ENCODE data around the gene ITPRIPL1. TPM values are rescaled to one million over a fixed set of nuclear protein-coding genes. Genes with fewer than 3 reads are reported as not detected.

ITPRIPL1 gene
- total RNA-seq, 1 donor from 2014 or later, result 14.5 TPM

DNA sequence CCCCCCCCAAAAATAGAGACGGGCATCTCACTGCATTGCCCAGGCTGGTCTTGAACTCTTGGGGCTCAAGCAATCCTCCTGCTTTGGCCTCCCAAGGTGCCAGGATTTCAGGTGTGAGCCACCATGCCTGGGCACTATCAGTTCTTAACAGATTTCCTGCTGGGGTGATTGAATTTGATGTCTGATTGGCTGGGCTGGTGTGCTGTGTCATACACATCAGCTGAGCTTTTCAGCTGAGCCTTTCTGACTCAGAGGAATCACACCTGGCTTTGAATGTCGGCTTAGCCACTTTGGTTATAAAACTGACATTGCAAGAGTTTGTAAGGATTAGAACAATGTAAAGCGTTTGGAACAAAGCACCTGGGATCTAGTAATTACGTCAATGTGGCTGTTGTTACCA, 29.4 kb downstream of the ITPRIPL1 start:
- Histone ChIP-seq H3K4me3 (no peak overlapping the region), H3K4me1 (peaks cover 0 to 19% of the 10 kb centered on the region in 2 donors), H3K27me3 (no peaks in the 10 kb centered on the region), H3K27ac (peak overlapping the region; percentile 78 to 84), H3K36me3 (no peaks in the 10 kb centered on the region), H3K9me3 (no peaks in the 10 kb centered on the region)
- intact Hi-C loops (cut with DNase I), result loop anchor here (2.0 to 5.0 kb wide), 2 partner anchors 50 to 173 kb away; partner anchors contain the start of gene SNRNP200
- DNase-seq (ENCODE audit: low spot score in 2 of 2), result no peak
- TF ChIP-seq, protein P1, sequence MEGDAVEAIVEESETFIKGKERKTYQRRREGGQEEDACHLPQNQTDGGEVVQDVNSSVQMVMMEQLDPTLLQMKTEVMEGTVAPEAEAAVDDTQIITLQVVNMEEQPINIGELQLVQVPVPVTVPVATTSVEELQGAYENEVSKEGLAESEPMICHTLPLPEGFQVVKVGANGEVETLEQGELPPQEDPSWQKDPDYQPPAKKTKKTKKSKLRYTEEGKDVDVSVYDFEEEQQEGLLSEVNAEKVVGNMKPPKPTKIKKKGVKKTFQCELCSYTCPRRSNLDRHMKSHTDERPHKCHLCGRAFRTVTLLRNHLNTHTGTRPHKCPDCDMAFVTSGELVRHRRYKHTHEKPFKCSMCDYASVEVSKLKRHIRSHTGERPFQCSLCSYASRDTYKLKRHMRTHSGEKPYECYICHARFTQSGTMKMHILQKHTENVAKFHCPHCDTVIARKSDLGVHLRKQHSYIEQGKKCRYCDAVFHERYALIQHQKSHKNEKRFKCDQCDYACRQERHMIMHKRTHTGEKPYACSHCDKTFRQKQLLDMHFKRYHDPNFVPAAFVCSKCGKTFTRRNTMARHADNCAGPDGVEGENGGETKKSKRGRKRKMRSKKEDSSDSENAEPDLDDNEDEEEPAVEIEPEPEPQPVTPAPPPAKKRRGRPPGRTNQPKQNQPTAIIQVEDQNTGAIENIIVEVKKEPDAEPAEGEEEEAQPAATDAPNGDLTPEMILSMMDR (IDR thresholded peaks at IDR 0.05), result no peak

DNA sequence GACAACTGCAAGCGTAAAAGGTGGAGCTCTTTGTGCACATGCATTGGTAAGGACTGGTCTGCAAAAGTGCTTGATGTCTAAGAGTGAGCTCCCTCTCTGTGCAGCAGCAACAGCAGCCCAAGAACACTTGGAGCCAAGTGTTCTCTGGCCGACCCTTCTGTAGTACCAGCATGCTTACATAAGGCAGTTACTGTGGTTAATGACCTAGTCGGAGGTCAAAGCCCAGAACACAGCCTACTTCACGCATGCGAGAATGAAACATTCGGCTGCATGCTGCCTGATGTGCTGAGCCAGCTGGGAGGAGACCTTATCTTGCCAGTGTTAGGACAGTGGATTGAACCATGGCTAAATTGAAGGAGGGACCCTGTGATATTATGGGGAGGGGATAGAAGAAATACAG, 31.8 kb downstream of the ITPRIPL1 start:
- TF ChIP-seq, protein P1 (IDR thresholded peaks at IDR 0.05), result no peak
- H3K4me3 ChIP-seq, result no peak overlapping the region
- no peak overlapping the region for H3K27ac ChIP-seq
- no peaks in the 10 kb centered on the region for H3K36me3 ChIP-seq
- H3K9me3 ChIP-seq, result no peaks in the 10 kb centered on the region
- H3K4me1 ChIP-seq, result peaks cover 0 to 19% of the 10 kb centered on the region in 2 donors
- no peak for DNase-seq (ENCODE audit: low spot score in 2 of 2)
- H3K27me3 ChIP-seq, result no peaks in the 10 kb centered on the region
- intact Hi-C loops (cut with DNase I), result no loop called here

DNA sequence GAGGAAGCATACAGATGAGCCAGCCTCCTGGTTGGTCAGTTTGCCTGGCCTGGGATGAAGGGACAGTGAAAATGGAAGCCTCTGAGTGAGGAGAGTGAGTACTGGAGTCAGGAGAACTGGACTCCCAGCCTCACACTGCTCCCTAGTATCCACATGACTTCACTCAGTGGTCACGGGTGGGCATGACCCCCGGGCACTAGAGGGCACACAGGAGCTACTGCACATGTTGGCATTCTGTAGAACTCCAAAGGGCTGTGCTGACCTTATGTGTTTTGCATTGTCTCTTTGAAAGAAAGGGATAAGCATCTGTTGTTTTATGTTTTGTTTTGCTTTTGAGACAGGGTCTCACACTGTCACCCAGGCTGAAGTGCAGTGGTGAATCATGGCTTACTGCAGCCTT, 34.2 kb downstream of the ITPRIPL1 start:
- Histone ChIP-seq H3K36me3 (no peaks in the 10 kb centered on the region), H3K9me3 (no peaks in the 10 kb centered on the region), H3K4me3 (no peak overlapping the region), H3K4me1 (peaks cover 0 to 6% of the 10 kb centered on the region in 2 donors), H3K27ac (no peak overlapping the region), H3K27me3 (no peaks in the 10 kb centered on the region)
- DNase-seq (ENCODE audit: low spot score in 2 of 2), result no peak
- intact Hi-C loops (cut with DNase I), result no loop called here
- TF ChIP-seq, protein P1 (IDR thresholded peaks at IDR 0.05), result no peak

DNA sequence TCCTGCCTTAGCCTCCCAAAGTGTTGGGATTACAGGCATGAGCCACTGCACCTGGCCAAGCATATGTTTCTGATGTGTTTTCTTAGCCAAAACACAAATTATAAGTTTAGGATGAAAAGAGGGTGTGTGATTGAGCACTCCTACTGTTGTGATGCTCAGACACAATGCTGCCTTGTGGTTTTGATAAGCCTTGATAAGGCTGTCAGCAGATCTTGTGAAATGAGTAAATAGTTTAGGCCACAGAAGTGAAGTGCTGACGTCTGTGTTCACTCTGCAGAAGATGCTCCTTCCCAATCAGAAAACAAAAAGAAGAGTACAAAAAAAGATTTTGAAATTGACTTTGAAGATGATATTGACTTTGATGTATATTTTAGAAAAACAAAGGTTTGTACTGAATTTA, 34.7 kb downstream of the ITPRIPL1 start:
- no peaks in the 10 kb centered on the region for H3K27me3 ChIP-seq

DNA sequence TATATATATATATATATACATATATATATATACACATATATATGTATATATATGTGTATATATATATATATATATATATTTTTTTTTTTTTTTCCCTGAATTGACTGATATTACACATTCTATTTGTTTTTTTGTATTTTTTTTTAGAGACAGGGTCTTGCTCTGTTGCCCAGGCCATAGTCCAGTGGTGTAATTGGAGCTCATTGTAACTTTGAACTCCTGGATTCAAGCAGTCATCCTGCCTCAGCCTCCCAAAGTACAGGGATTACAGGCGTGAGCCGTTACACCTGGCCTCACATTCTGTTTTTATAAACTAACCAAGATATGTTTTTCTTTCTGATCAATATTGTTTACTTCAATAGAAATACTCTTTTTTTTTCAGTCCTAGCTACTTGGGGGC, 36.6 kb downstream of the ITPRIPL1 start:
- no peaks in the 10 kb centered on the region for H3K27me3 ChIP-seq
- no peaks in the 10 kb centered on the region for H3K4me1 ChIP-seq
- DNase-seq (ENCODE audit: low spot score in 2 of 2), result no peak
- no peak overlapping the region for H3K27ac ChIP-seq
- TF ChIP-seq, protein P1 (IDR thresholded peaks at IDR 0.05), result no peak
- H3K9me3 ChIP-seq, result no peaks in the 10 kb centered on the region
- intact Hi-C loops (cut with DNase I), result no loop called here
- no peak overlapping the region for H3K4me3 ChIP-seq
- no peaks in the 10 kb centered on the region for H3K36me3 ChIP-seq

More for the DNA sequence above, 34.7 kb downstream of the ITPRIPL1 start:
- H3K4me3 ChIP-seq, result no peak overlapping the region
- intact Hi-C loops (cut with DNase I), result no loop called here
- TF ChIP-seq, protein P1 (IDR thresholded peaks at IDR 0.05), result no peak
- no peaks in the 10 kb centered on the region for H3K36me3 ChIP-seq
- H3K4me1 ChIP-seq, result peaks cover 0 to under 1% of the 10 kb centered on the region in 2 donors
- DNase-seq (ENCODE audit: low spot score in 2 of 2), result no peak
- H3K27ac ChIP-seq, result no peak overlapping the region
- no peaks in the 10 kb centered on the region for H3K9me3 ChIP-seq

DNA sequence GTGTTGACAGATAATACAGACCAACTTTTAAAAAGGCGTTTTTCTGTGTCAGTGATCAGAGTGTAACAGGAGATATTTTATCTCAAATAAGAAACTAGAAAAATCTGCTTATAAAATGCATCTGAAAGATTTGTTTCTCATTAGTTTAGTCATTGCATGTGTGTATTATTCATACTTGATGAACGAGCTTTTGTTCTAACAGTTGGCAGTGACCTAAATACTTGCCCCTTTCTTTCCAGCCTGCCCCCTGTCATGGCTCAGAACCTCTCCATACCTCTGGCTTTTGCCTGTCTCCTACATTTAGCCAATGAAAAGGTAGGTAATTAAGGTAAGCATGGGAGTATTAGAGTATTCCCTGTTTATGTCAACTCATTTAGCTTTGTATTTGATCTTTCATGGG, 44.1 kb downstream of the ITPRIPL1 start:
- TF ChIP-seq, protein P1 (IDR thresholded peaks at IDR 0.05), result no peak
- H3K27me3 ChIP-seq, result no peaks in the 10 kb centered on the region
- no peak overlapping the region for H3K27ac ChIP-seq
- H3K9me3 ChIP-seq, result no peaks in the 10 kb centered on the region
- peaks cover 0 to 8% of the 10 kb centered on the region in 2 donors for H3K4me1 ChIP-seq
- intact Hi-C loops (cut with DNase I), result no loop called here
- H3K36me3 ChIP-seq, result no peaks in the 10 kb centered on the region
- peak in 1 of 2 donors; percentile 3 for DNase-seq (ENCODE audit: low spot score in 2 of 2)
- no peak overlapping the region for H3K4me3 ChIP-seq
